ENCODE measurements around the gene GPA33.

GPA33 gene

GRCh38 chr1:167090314-167090942 lies at the start of gene GPA33:
Gene GPA33 (minus strand): TSS chr1:167090377. CDS start chr1:167090287, 90 bp downstream.
- no peak within 1 kb of the TSS for H3K27ac ChIP-seq (ENCODE audit: low read length)
- no peaks in the 10 kb centered on the region for H3K79me2 ChIP-seq (ENCODE audit: low read length)
- H3K4me1 ChIP-seq (ENCODE audit: low read length) = peaks cover 10% of the 10 kb centered on the region
- TF ChIP-seq EZH2phosphoT487 (IDR thresholded peaks at IDR 0.05; ENCODE audit: low read depth) (no peak), CTCF (IDR thresholded peaks at IDR 0.05; ENCODE audit: low read depth, low read length) (no peak)
- no peaks in the 10 kb centered on the region for H3K27me3 ChIP-seq (ENCODE audit: low read depth, low read length)
- no peaks in the 10 kb centered on the region for H4K20me1 ChIP-seq (ENCODE audit: insufficient read depth, low read length)
- H3K4me3 ChIP-seq (ENCODE audit: low read length) = no peak within 1 kb of the TSS
- H3K9ac ChIP-seq (ENCODE audit: low read length) = no peak within 1 kb of the TSS
- H3K4me2 ChIP-seq (ENCODE audit: low read length) = no peak within 1 kb of the TSS
- H3K36me3 ChIP-seq (replicated peaks; ENCODE audit: low read depth, low read length) = no peaks in the 10 kb centered on the region
- no peaks in the 10 kb centered on the region for H3K9me3 ChIP-seq (ENCODE audit: insufficient read depth, low read length)
- peak within 1 kb of the TSS; percentile 80 for H2AFZ ChIP-seq (ENCODE audit: low read depth, low read length)

GRCh38 chr1:167138703-167139102 lies 48.5 kb upstream of the GPA33 start:
- Histone ChIP-seq H3K27ac (ENCODE audit: low read length) (no peak overlapping the region), H3K79me2 (ENCODE audit: low read length) (no peaks in the 10 kb centered on the region), H2AFZ (ENCODE audit: low read depth, low read length) (no peak overlapping the region), H3K36me3 (replicated peaks; ENCODE audit: low read depth, low read length) (no peaks in the 10 kb centered on the region), H3K27me3 (ENCODE audit: low read depth, low read length) (peaks cover 72% of the 10 kb centered on the region), H3K9me3 (ENCODE audit: insufficient read depth, low read length) (no peaks in the 10 kb centered on the region), H3K4me2 (ENCODE audit: low read length) (no peak overlapping the region), H3K4me3 (ENCODE audit: low read length) (no peak overlapping the region), H3K9ac (ENCODE audit: low read length) (no peak overlapping the region), H4K20me1 (ENCODE audit: insufficient read depth, low read length) (no peaks in the 10 kb centered on the region), H3K4me1 (ENCODE audit: low read length) (no peaks in the 10 kb centered on the region)
- TF ChIP-seq CTCF (IDR thresholded peaks at IDR 0.05; ENCODE audit: low read depth, low read length) (no peak), EZH2phosphoT487 (IDR thresholded peaks at IDR 0.05; ENCODE audit: low read depth) (no peak)

GRCh38 chr1:167137793-167138510 lies 47.8 kb upstream of the GPA33 start:
- H3K9ac ChIP-seq (ENCODE audit: low read length) = no peak overlapping the region
- no peaks in the 10 kb centered on the region for H3K79me2 ChIP-seq (ENCODE audit: low read length)
- H3K27me3 ChIP-seq (ENCODE audit: low read depth, low read length) = peaks cover 80% of the 10 kb centered on the region
- no peak overlapping the region for H2AFZ ChIP-seq (ENCODE audit: low read depth, low read length)
- no peaks in the 10 kb centered on the region for H3K4me1 ChIP-seq (ENCODE audit: low read length)
- H4K20me1 ChIP-seq (ENCODE audit: insufficient read depth, low read length) = no peaks in the 10 kb centered on the region
- no peak overlapping the region for H3K4me2 ChIP-seq (ENCODE audit: low read length)
- no peak overlapping the region for H3K27ac ChIP-seq (ENCODE audit: low read length)
- H3K9me3 ChIP-seq (ENCODE audit: insufficient read depth, low read length) = no peaks in the 10 kb centered on the region
- TF ChIP-seq CTCF (IDR thresholded peaks at IDR 0.05; ENCODE audit: low read depth, low read length) = no peak
- no peak for TF ChIP-seq EZH2phosphoT487 (IDR thresholded peaks at IDR 0.05; ENCODE audit: low read depth)
- H3K4me3 ChIP-seq (ENCODE audit: low read length) = no peak overlapping the region
- H3K36me3 ChIP-seq (replicated peaks; ENCODE audit: low read depth, low read length) = no peaks in the 10 kb centered on the region

GRCh38 chr1:167137332-167137781 lies 47.2 kb upstream of the GPA33 start:
- H3K36me3 ChIP-seq (replicated peaks; ENCODE audit: low read depth, low read length) = no peaks in the 10 kb centered on the region
- H3K79me2 ChIP-seq (ENCODE audit: low read length) = no peaks in the 10 kb centered on the region
- H3K27ac ChIP-seq (ENCODE audit: low read length) = no peak overlapping the region
- no peaks in the 10 kb centered on the region for H4K20me1 ChIP-seq (ENCODE audit: insufficient read depth, low read length)
- no peak for TF ChIP-seq CTCF (IDR thresholded peaks at IDR 0.05; ENCODE audit: low read depth, low read length)
- no peak for TF ChIP-seq EZH2phosphoT487 (IDR thresholded peaks at IDR 0.05; ENCODE audit: low read depth)
- no peak overlapping the region for H3K4me3 ChIP-seq (ENCODE audit: low read length)
- H3K4me1 ChIP-seq (ENCODE audit: low read length) = no peaks in the 10 kb centered on the region
- H3K9me3 ChIP-seq (ENCODE audit: insufficient read depth, low read length) = no peaks in the 10 kb centered on the region
- H3K9ac ChIP-seq (ENCODE audit: low read length) = no peak overlapping the region
- H3K27me3 ChIP-seq (ENCODE audit: low read depth, low read length) = peaks cover 86% of the 10 kb centered on the region
- no peak overlapping the region for H3K4me2 ChIP-seq (ENCODE audit: low read length)
- H2AFZ ChIP-seq (ENCODE audit: low read depth, low read length) = no peak overlapping the region

Measured in OCI-LY3 (cell line).